Stomach (tissue), 4 donors: ENCODE measurements around the gene PYURF.

Source experiments
- EP300 ChIP-seq: sonication (generic); formaldehyde crosslinking; IDR thresholded peaks from one replicate; pipeline ENCODE4 v1.6.1; 2017; ENCODE audit warnings: antibody characterized with exemption
- TF ChIP-seq, protein P1 (sequence below), 7 experiments: fragments of 450-650 bp in 4 of 7; fragments of 200-600 bp in 3 of 7; sonication (generic) in 3 of 7; IDR thresholded peaks; one replicate each; pipeline ENCODE4 v1.5.1; 2016 to 2019; ENCODE audit warnings: antibody characterized with exemption in 7 of 7, control low read depth in 2 of 7, mild to moderate bottlenecking in 1 of 7

DNA sequence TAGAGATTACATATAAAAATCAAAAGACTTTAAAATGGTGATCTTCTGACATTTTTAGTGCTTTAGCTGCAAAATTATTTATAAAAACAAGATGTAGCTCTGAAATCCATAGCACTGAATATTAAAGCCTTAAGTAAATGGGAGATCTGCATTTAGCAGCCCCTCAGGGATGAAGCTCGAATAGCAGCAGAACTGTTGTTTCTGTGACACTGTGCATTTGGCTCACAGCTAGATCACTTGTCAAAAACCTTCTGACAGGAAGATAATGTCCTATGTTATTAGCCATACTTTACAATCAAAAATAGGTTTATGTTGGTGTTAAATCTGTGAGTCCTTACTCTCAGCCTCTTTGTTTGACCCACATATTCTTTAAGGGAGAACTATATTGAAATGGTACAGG, 14.1 kb upstream of the PYURF start:
- TF ChIP-seq, protein P1, sequence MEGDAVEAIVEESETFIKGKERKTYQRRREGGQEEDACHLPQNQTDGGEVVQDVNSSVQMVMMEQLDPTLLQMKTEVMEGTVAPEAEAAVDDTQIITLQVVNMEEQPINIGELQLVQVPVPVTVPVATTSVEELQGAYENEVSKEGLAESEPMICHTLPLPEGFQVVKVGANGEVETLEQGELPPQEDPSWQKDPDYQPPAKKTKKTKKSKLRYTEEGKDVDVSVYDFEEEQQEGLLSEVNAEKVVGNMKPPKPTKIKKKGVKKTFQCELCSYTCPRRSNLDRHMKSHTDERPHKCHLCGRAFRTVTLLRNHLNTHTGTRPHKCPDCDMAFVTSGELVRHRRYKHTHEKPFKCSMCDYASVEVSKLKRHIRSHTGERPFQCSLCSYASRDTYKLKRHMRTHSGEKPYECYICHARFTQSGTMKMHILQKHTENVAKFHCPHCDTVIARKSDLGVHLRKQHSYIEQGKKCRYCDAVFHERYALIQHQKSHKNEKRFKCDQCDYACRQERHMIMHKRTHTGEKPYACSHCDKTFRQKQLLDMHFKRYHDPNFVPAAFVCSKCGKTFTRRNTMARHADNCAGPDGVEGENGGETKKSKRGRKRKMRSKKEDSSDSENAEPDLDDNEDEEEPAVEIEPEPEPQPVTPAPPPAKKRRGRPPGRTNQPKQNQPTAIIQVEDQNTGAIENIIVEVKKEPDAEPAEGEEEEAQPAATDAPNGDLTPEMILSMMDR (IDR thresholded peaks at IDR 0.05) = no peak
- no peak for TF ChIP-seq EP300
